ENCODE data around the gene ARHGAP19. TPM values are rescaled to one million over a fixed set of nuclear protein-coding genes. Genes with fewer than 3 reads are reported as not detected.

Gene ARHGAP19
- total and polyA plus RNA-seq, 2 of the 8 experiments (the other 6 are each of a cell fraction or from before 2014, with no cell fraction given) = 13.3 to 32.1 TPM

DNA sequence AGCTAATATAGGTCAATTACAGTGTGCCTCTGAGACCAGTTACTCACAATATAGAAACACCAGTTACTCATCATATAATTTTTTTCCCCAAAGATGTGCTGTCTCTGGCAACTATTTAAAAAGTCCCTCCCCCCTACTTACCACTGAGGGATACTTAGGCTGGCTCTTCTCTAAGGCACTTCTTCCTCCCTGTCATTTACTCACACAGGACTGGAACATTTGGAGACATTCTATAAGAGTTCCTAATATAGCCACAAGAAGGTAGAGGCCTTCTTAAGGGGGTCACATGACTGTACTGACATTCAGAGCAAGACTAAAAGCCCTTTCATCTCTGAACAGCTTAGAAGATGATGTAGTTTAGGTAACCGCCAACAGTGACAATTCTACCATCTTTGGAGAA lies 62.3 kb downstream of the ARHGAP19 start:
- H4K5ac ChIP-seq (ENCODE audit: insufficient read length, low read depth, low read length) = no peak overlapping the region
- no peaks in the 10 kb centered on the region for H3K79me2 ChIP-seq (ENCODE audit: control insufficient read depth in 1 of 2, insufficient read depth in 2 of 2, low read length in 2 of 2)
- ChIA-PET POLR2A (ENCODE audit: partially characterized antibody) (no interaction called here), CTCF (ENCODE audit: partially characterized antibody) (interaction anchor here (0.6 to 44.6 kb wide), 4 partner anchors 17 to 146 kb away, joined by 3 to 1348 read pairs (median 4); no protein-coding TSS in a partner anchor)
- no peaks in the 10 kb centered on the region; the same call in 1 of the 2 replicates for H3K79me1 ChIP-seq (ENCODE audit: low read depth, low read length)
- no peak overlapping the region for H2BK20ac ChIP-seq (ENCODE audit: low read length)
- no peak for TF ChIP-seq SIX5 (IDR thresholded peaks at IDR 0.05; ENCODE audit: low read depth, low read length)
- TF ChIP-seq E2F6 (IDR thresholded peaks at IDR 0.05) = no peak
- TF ChIP-seq TBP (IDR thresholded peaks at IDR 0.05; ENCODE audit: low read depth, low read length) = no peak
- no peak for TF ChIP-seq NANOG (IDR thresholded peaks at IDR 0.05; ENCODE audit: insufficient read depth, low read depth, low read length, poor library complexity, severe bottlenecking)
- no peak for TF ChIP-seq TEAD4 (IDR thresholded peaks at IDR 0.05; ENCODE audit: low read depth, low read length)
- 97% methylated on average over 1 of the region's 1 CpG; no CpG with 5 or more reads in 1 of the 2 experiments for WGBS, 2 experiments (ENCODE audit: extremely low coverage in 1 of 2, insufficient coverage in 1 of 2, insufficient read length in 1 of 2, insufficient replicate concordance in 2 of 2, low coverage in 1 of 2, low lambda C conversion rate in 2 of 2, missing lambda C conversion rate in 1 of 2)
- no peak overlapping the region for H3K23ac ChIP-seq (ENCODE audit: insufficient read length)
- H3K9me3 ChIP-seq (ENCODE audit: insufficient read depth in 2 of 2, low read depth in 1 of 2, low read length in 1 of 2) = no peaks in the 10 kb centered on the region
- H3K18ac ChIP-seq (ENCODE audit: extremely low read depth, low read length) = no peak overlapping the region
- peaks cover 3 to 15% (median 6%) of the 10 kb centered on the region in 4 experiments; a peak in 4 of 8 replicates for H3K36me3 ChIP-seq (ENCODE audit: control insufficient read depth in 2 of 4, insufficient read depth in 4 of 4, low read length in 3 of 4)
- no peaks in the 10 kb centered on the region for H3K4me1 ChIP-seq (replicated peaks in 1 of 4; ENCODE audit: control insufficient read depth in 3 of 4, insufficient read depth in 4 of 4, low read length in 3 of 4)
- H3K27ac ChIP-seq (ENCODE audit: low read depth, low read length) = no peak overlapping the region
- no peak overlapping the region for H2BK15ac ChIP-seq (ENCODE audit: low read length)
- no peak for FAIRE-seq
- DNase-seq (ENCODE audit: low read depth in 1 of 2, low spot score in 2 of 2) = no peak
- no peak overlapping the region for H4K91ac ChIP-seq (replicated peaks; ENCODE audit: insufficient read length, low read length)
- H2BK120ac ChIP-seq (replicated peaks; ENCODE audit: low read depth, low read length) = no peak overlapping the region
- H3K56ac ChIP-seq (replicated peaks; ENCODE audit: insufficient read length, low read depth, low read length) = no peak overlapping the region
- no peak overlapping the region for H4K8ac ChIP-seq (ENCODE audit: extremely low read depth, insufficient read depth, low read length)
- peaks cover 0 to 2% of the 10 kb centered on the region in 2 experiments for H4K20me1 ChIP-seq (replicated peaks in 1 of 2; ENCODE audit: control insufficient read depth in 1 of 2, insufficient read depth in 2 of 2, low read length in 2 of 2)
- H2AK5ac ChIP-seq (ENCODE audit: low read depth, low read length) = no peak overlapping the region
- H3K4ac ChIP-seq (replicated peaks; ENCODE audit: insufficient read length, low read depth, low read length) = no peak overlapping the region
- H2BK5ac ChIP-seq (ENCODE audit: low read depth, low read length) = no peak overlapping the region
- no peak overlapping the region for H3K9ac ChIP-seq (replicated peaks in 1 of 4; ENCODE audit: extremely low read depth in 1 of 4, low read depth in 3 of 4, low read length in 3 of 4)
- H3K14ac ChIP-seq (ENCODE audit: insufficient read length) = no peak overlapping the region
- no peaks in the 10 kb centered on the region for H3K23me2 ChIP-seq (ENCODE audit: low read depth, low read length)
- no peak overlapping the region for H2AFZ ChIP-seq (ENCODE audit: low read length)
- no peak overlapping the region for H3K4me2 ChIP-seq (ENCODE audit: insufficient read depth in 1 of 2, low read depth in 2 of 2, low read length in 2 of 2)
- H3K4me3 ChIP-seq (ENCODE audit: extremely low read depth in 1 of 4, insufficient read depth in 2 of 4, low read depth in 3 of 4, low read length in 4 of 4) = no peak overlapping the region
- H3K27me3 ChIP-seq (replicated peaks in 1 of 4; ENCODE audit: control insufficient read depth in 3 of 4, extremely low read depth in 1 of 4, insufficient read depth in 3 of 4, low read length in 3 of 4) = no peaks in the 10 kb centered on the region
- H2BK12ac ChIP-seq (ENCODE audit: low read depth, low read length) = no peak overlapping the region
